NCI-H2196 (cell line): ENCODE results near the gene ENDOV.
A peak's percentile ranks its signal among the peaks of the same experiment; 100 is the strongest.

Source experiments
- DNase-seq: peaks from one replicate; lab custom pipeline; 2025; ENCODE audit not compliant: unreplicated experiment; lab: John Stamatoyannopoulos, UW

Gene ENDOV

GRCh38 chr17:80414803-80415625 lies at the start of gene ENDOV:
Gene ENDOV, plus strand, starts transcription at chr17:80415167. Its CDS starts 28 bp downstream, at chr17:80415195.
- DNase-seq, result peak; percentile 99

- no peak for DNase-seq
Observed at GRCh38 chr17:80365983-80366382, 49.0 kb upstream of the ENDOV start.

GRCh38 chr17:80367503-80367902 lies 47.5 kb upstream of the ENDOV start:
- DNase-seq, result no peak

GRCh38 chr17:80371196-80371595 lies 43.8 kb upstream of the ENDOV start:
- DNase-seq, result no peak

GRCh38 chr17:80372456-80372855 lies 42.5 kb upstream of the ENDOV start:
- DNase-seq, result no peak

- DNase-seq, result no peak
Observed at GRCh38 chr17:80372922-80373570, 41.9 kb upstream of the ENDOV start.

GRCh38 chr17:80374039-80374731 lies 40.8 kb upstream of the ENDOV start:
- no peak for DNase-seq

GRCh38 chr17:80374732-80375585 lies 40.0 kb upstream of the ENDOV start:
- DNase-seq, result no peak

GRCh38 chr17:80376531-80376930 lies 38.4 kb upstream of the ENDOV start:
- DNase-seq, result no peak

- no peak for DNase-seq
Observed at GRCh38 chr17:80377798-80378197, 37.2 kb upstream of the ENDOV start.

GRCh38 chr17:80379348-80379747 lies 35.6 kb upstream of the ENDOV start:
- no peak for DNase-seq

GRCh38 chr17:80380068-80380467 lies 34.9 kb upstream of the ENDOV start:
- no peak for DNase-seq

GRCh38 chr17:80380555-80381002 lies 34.4 kb upstream of the ENDOV start:
- no peak for DNase-seq

GRCh38 chr17:80381416-80381923 lies 33.5 kb upstream of the ENDOV start:
- DNase-seq, result no peak

- DNase-seq, result no peak
Observed at GRCh38 chr17:80382446-80382845, 32.5 kb upstream of the ENDOV start.

- DNase-seq, result no peak
Observed at GRCh38 chr17:80382956-80383355, 32.0 kb upstream of the ENDOV start.

GRCh38 chr17:80384078-80384960 lies 30.6 kb upstream of the ENDOV start:
- DNase-seq, result no peak

GRCh38 chr17:80385046-80385445 lies 29.9 kb upstream of the ENDOV start:
- DNase-seq, result no peak

- DNase-seq, result no peak
Observed at GRCh38 chr17:80386341-80386740, 28.6 kb upstream of the ENDOV start.

- DNase-seq, result no peak
Observed at GRCh38 chr17:80387071-80387470, 27.9 kb upstream of the ENDOV start.
